CD14-positive monocyte (primary cell): Measurements from ENCODE around the gene BIRC3. TPM values are rescaled to one million over a fixed set of nuclear protein-coding genes. Genes with fewer than 3 reads are reported as not detected.
A peak's percentile ranks its signal among the peaks of the same experiment; 100 is the strongest.

ENCODE experiments used
- DNase-seq, 3 donors: peaks; one replicate each; pipeline ENCODE4 v3.0.0-alpha.2; 2011 to 2022
- H2AFZ ChIP-seq: 2 replicates; pipeline ENCODE4 v1.6.0; 2012; ENCODE audit warnings: mild to moderate bottlenecking, low read depth, low read length, inconsistent platforms; ENCODE audit not compliant: insufficient read depth, poor library complexity, severe bottlenecking
- H3K27ac ChIP-seq, 2 donors: 1 replicate in 1 of 2; 2 replicates in 1 of 2; pipeline ENCODE4 v1.5.1; 2012 to 2013; ENCODE audit warnings: low read length in 2 of 2, control low read depth in 1 of 2, inconsistent platforms in 1 of 2, low read depth in 1 of 2, mild to moderate bottlenecking in 1 of 2
- H3K27me3 ChIP-seq, 2 donors: one replicate each; pipeline versions ENCODE4 v1.6.0 to v1.6.1; 2011 to 2013; ENCODE audit warnings: low read length in 2 of 2; ENCODE audit not compliant: control insufficient read depth in 2 of 2, insufficient read depth in 2 of 2
- H3K36me3 ChIP-seq, 2 donors: replicated peaks in 1 of 2; 1 replicate in 1 of 2; 2 replicates in 1 of 2; pipeline versions ENCODE4 v1.5.1 to v1.6.1; 2012 to 2013; ENCODE audit warnings: low read length in 2 of 2, control low read depth in 1 of 2, inconsistent platforms in 1 of 2, mild to moderate bottlenecking in 1 of 2; ENCODE audit not compliant: insufficient read depth in 2 of 2, control insufficient read depth in 1 of 2
- H3K4me1 ChIP-seq, 2 donors: 1 replicate in 1 of 2; 2 replicates in 1 of 2; pipeline versions ENCODE4 v1.5.1 to v1.6.1; 2012 to 2013; ENCODE audit warnings: low read length in 2 of 2, control low read depth in 1 of 2, inconsistent platforms in 1 of 2, mild to moderate bottlenecking in 1 of 2, moderate library complexity in 1 of 2; ENCODE audit not compliant: insufficient read depth in 2 of 2, control insufficient read depth in 1 of 2
- H3K4me2 ChIP-seq: replicated peaks from 2 replicates; pipeline ENCODE3; 2012; ENCODE audit warnings: low read length, moderate library complexity, mild to moderate bottlenecking; ENCODE audit not compliant: poor library complexity, severe bottlenecking; ENCODE audit errors: extremely low read depth
- H3K4me3 ChIP-seq, 3 experiments: fragments of 200-600 bp in 1 of 3; sonication (generic) in 1 of 3; replicated peaks in 1 of 3; 1 replicate in 2 of 3; 2 replicates in 1 of 3; pipeline ENCODE4 v1.5.1; 2011 to 2013; ENCODE audit warnings: low read length in 3 of 3, mild to moderate bottlenecking in 3 of 3, control low read depth in 2 of 3, low read depth in 2 of 3, inconsistent platforms in 1 of 3, moderate library complexity in 1 of 3
- H3K79me2 ChIP-seq: 2 replicates; pipeline ENCODE4 v1.6.0; 2012; ENCODE audit warnings: mild to moderate bottlenecking, control low read depth, inconsistent platforms, low read length, moderate library complexity; ENCODE audit not compliant: insufficient read depth
- H3K9ac ChIP-seq: 2 replicates; pipeline ENCODE4 v1.6.0; 2017; ENCODE audit warnings: low read length, mild to moderate bottlenecking; ENCODE audit not compliant: insufficient read depth, poor library complexity, severe bottlenecking
- H3K9me3 ChIP-seq, 2 donors: replicated peaks in 1 of 2; 1 replicate in 1 of 2; 2 replicates in 1 of 2; pipeline versions ENCODE4 v1.5.1 to v1.6.1; 2012 to 2013; ENCODE audit warnings: low read length in 2 of 2, control low read depth in 1 of 2; ENCODE audit not compliant: control insufficient read depth in 1 of 2, insufficient read depth in 1 of 2
- H4K20me1 ChIP-seq: 2 replicates; pipeline ENCODE4 v1.6.0; 2012; ENCODE audit warnings: mild to moderate bottlenecking, low read length, control low read depth, moderate library complexity; ENCODE audit not compliant: insufficient read depth
- H3K27ac Mint-ChIP-seq, 7 donors: one replicate each; pipeline ENCODE4 v1.8.0; 2020; ENCODE audit warnings: mild to moderate bottlenecking in 7 of 7, mixed read lengths in 7 of 7, moderate library complexity in 6 of 7, inconsistent platforms in 2 of 7
- H3K27me3 Mint-ChIP-seq, 3 donors: one replicate each; pipeline ENCODE4 v1.8.0; 2021 to 2022; ENCODE audit warnings: low read depth in 3 of 3, mild to moderate bottlenecking in 3 of 3, mixed read lengths in 3 of 3, moderate library complexity in 3 of 3, inconsistent platforms in 1 of 3
- H3K36me3 Mint-ChIP-seq, 2 donors: one replicate each; pipeline ENCODE4 v1.8.0; 2020; ENCODE audit warnings: mixed read lengths in 2 of 2, inconsistent platforms in 1 of 2, mild to moderate bottlenecking in 1 of 2
- H3K4me1 Mint-ChIP-seq: one replicate; pipeline ENCODE4 v1.8.0; 2020; ENCODE audit warnings: mild to moderate bottlenecking, mixed read lengths
- H3K4me3 Mint-ChIP-seq, 2 donors: one replicate each; pipeline ENCODE4 v1.8.0; 2020; ENCODE audit warnings: mild to moderate bottlenecking in 2 of 2, mixed read lengths in 2 of 2, moderate library complexity in 1 of 2
- H3K9me3 Mint-ChIP-seq, 7 donors: one replicate each; pipeline ENCODE4 v1.8.0; 2020 to 2022; ENCODE audit warnings: mixed read lengths in 7 of 7, mild to moderate bottlenecking in 6 of 7, moderate library complexity in 6 of 7, inconsistent platforms in 2 of 7
- WGBS: methylation state at CpG from one replicate; pipeline ENCODE4 v1.1.5; 2013; ENCODE audit warnings: missing lambda C conversion rate; ENCODE audit not compliant: insufficient coverage; 5-methylcytosine and 5-hydroxymethylcytosine counted together
- intact Hi-C, 2 donors: fragments of 100-400 bp; cut with micrococcal nuclease; formaldehyde crosslinking; loops; one replicate each; pipeline versions ENCODE4 v1.15.0 to v1.15.1; 2023
- polyA plus RNA-seq, 3 donors: library from polyadenylated mRNA; depleted of rRNA in 1 of 3; unstranded in 2 of 3; stranded (reverse) in 1 of 3; fragments of 300-500 nt in 2 of 3; fragments of >200 nt in 1 of 3; fragmentation: Illumina TruSeq in 2 of 3; gene quantifications; 1 replicate in 2 of 3; 2 replicates in 1 of 3; pipeline ENCODE4 v1.2.3, GENCODE V29; 2012 to 2021
- TF ChIP-seq, protein P1 (sequence below): fragments of 200-600 bp; IDR thresholded peaks from one replicate; pipeline ENCODE4 v1.8.0; 2022; ENCODE audit warnings: antibody characterized with exemption, mild to moderate bottlenecking

BIRC3 gene
- polyA plus RNA-seq, 3 donors, result 3.0 to 9.8 (median 9.5) TPM

DNA sequence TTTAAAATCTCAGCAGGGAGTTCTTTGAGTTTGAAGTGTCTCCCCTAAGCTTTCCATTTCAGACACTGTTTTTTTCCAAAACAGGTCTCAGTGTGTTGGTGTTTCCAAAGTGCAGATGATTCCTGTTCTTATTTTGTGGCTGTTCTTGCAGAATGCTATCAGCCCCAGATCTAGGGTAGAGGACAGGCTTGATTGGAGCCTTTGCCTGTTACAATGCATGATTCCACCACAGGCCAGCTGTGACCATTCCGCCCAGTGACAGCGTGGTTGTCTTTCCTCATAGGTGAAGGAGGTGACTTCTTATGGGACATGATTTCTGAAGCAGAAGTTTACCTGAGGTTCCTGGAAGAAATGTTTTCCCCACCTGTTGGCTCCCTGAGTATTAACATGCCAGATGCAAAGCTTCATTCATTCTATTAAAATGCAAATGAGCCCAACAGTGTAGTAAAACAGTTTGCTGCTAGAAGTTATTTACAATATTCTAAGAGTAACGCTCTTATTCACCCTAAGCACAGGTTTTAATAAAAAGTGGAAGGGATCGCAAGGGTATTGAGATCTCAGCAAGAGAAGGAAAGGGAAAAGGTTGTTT, 36.9 kb upstream of the BIRC3 start:
- Histone ChIP-seq H3K27ac (no peak overlapping the region), H3K4me1 (peaks cover 17 to 19% of the 10 kb centered on the region in 2 donors), H3K4me2 (no peak overlapping the region), H4K20me1 (no peaks in the 10 kb centered on the region), H3K27me3 (peaks cover 9 to 26% of the 10 kb centered on the region in 2 donors), H3K9me3 (no peaks in the 10 kb centered on the region), H2AFZ (no peak overlapping the region), H3K36me3 (no peaks in the 10 kb centered on the region), H3K9ac (no peak overlapping the region), H3K4me3 (no peak overlapping the region), H3K79me2 (no peaks in the 10 kb centered on the region)
- no peak for DNase-seq
- H3K27ac Mint-ChIP-seq, result peak overlapping the region in 1 of 7 donors; percentile 13
- intact Hi-C loops, result loop anchor here (10.0 kb wide), 1 partner anchor 214 kb away; no protein-coding TSS in a partner anchor
- no CpG with 5 or more reads among the region's 4 CpGs for WGBS
- TF ChIP-seq, protein P1, sequence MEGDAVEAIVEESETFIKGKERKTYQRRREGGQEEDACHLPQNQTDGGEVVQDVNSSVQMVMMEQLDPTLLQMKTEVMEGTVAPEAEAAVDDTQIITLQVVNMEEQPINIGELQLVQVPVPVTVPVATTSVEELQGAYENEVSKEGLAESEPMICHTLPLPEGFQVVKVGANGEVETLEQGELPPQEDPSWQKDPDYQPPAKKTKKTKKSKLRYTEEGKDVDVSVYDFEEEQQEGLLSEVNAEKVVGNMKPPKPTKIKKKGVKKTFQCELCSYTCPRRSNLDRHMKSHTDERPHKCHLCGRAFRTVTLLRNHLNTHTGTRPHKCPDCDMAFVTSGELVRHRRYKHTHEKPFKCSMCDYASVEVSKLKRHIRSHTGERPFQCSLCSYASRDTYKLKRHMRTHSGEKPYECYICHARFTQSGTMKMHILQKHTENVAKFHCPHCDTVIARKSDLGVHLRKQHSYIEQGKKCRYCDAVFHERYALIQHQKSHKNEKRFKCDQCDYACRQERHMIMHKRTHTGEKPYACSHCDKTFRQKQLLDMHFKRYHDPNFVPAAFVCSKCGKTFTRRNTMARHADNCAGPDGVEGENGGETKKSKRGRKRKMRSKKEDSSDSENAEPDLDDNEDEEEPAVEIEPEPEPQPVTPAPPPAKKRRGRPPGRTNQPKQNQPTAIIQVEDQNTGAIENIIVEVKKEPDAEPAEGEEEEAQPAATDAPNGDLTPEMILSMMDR, result no peak
- H3K27me3 Mint-ChIP-seq, result peaks cover 24 to 36% (median 25%) of the 10 kb centered on the region in 3 donors
- peak overlapping the region in 1 of 2 donors; percentile 60 for H3K4me3 Mint-ChIP-seq
- no peaks in the 10 kb centered on the region for H3K9me3 Mint-ChIP-seq
- H3K4me1 Mint-ChIP-seq, result peaks cover 19% of the 10 kb centered on the region
- no peaks in the 10 kb centered on the region for H3K36me3 Mint-ChIP-seq

- Histone ChIP-seq H3K36me3 (no peaks in the 10 kb centered on the region), H4K20me1 (no peaks in the 10 kb centered on the region), H2AFZ (no peak overlapping the region), H3K27ac (peak overlapping the region; percentile 63 to 69), H3K9ac (no peak overlapping the region), H3K79me2 (no peaks in the 10 kb centered on the region), H3K4me2 (peak overlapping the region; percentile 58), H3K4me1 (peaks cover 30 to 34% of the 10 kb centered on the region in 2 donors), H3K4me3 (peak overlapping the region in 1 of 3 experiments; percentile 24), H3K27me3 (peaks cover 9 to 20% of the 10 kb centered on the region in 2 donors), H3K9me3 (no peaks in the 10 kb centered on the region)
- H3K4me1 Mint-ChIP-seq, result peaks cover 30% of the 10 kb centered on the region
- no CpG with 5 or more reads among the region's 1 CpG for WGBS
- peaks cover 18 to 23% (median 21%) of the 10 kb centered on the region in 3 donors for H3K27me3 Mint-ChIP-seq
- no peaks in the 10 kb centered on the region for H3K9me3 Mint-ChIP-seq
- H3K27ac Mint-ChIP-seq, result peak overlapping the region; percentile 83 to 96 (median 90)
- H3K36me3 Mint-ChIP-seq, result no peaks in the 10 kb centered on the region
- H3K4me3 Mint-ChIP-seq, result peak overlapping the region in 1 of 2 donors; percentile 65
- TF ChIP-seq, protein P1, result no peak
- DNase-seq, result peak; percentile 63 to 79 (median 73)
- intact Hi-C loops, result loop anchor here (10.0 kb wide), 1 partner anchor 212 kb away; no protein-coding TSS in a partner anchor
Measured at GRCh38 chr11:102283116-102283485, 34.2 kb upstream of the BIRC3 start.
